GM19239 (cell line): ENCODE results near the gene GAL3ST2.
"Not testable (repeated sequence)": the region's sequence is repeated elsewhere in the genome, so short reads cannot be mapped to it uniquely, and the experiment has no call there.

Source experiments
- DNase-seq: peaks from one replicate; pipeline ENCODE4 v3.0.0; 2011; ENCODE audit warnings: low spot score; ENCODE audit not compliant: insufficient read length
- FAIRE-seq: peaks from 2 replicates; lab custom pipeline; 2011; peaks lifted over from hg19 to GRCh38; lab: Jason Lieb, UNC

Gene GAL3ST2

GRCh38 chr2:241782053-241782452 is 5.4 kb downstream of the GAL3ST2 start:
- DNase-seq, FAIRE-seq: not testable (repeated sequence)

- FAIRE-seq = no peak
- no peak for DNase-seq
Measured at GRCh38 chr2:241788135-241788534, 11.5 kb downstream of the GAL3ST2 start.

GRCh38 chr2:241788572-241788971 is 11.9 kb downstream of the GAL3ST2 start:
- peak; percentile 3 for DNase-seq
- peak; percentile 75 for FAIRE-seq

- not testable (repeated sequence) for FAIRE-seq, DNase-seq
Measured at GRCh38 chr2:241791385-241791784, 14.8 kb downstream of the GAL3ST2 start.

- DNase-seq = no peak
- no peak for FAIRE-seq
Measured at GRCh38 chr2:241793385-241793784, 16.8 kb downstream of the GAL3ST2 start.

GRCh38 chr2:241794250-241794823 is 17.7 kb downstream of the GAL3ST2 start:
- FAIRE-seq = no peak
- no peak for DNase-seq

- FAIRE-seq (no peak), DNase-seq (no peak)
Measured at GRCh38 chr2:241795021-241795999, 18.7 kb downstream of the GAL3ST2 start.

- DNase-seq (no peak), FAIRE-seq (no peak)
Measured at GRCh38 chr2:241796209-241796608, 19.6 kb downstream of the GAL3ST2 start.

GRCh38 chr2:241796610-241797138 is 20.1 kb downstream of the GAL3ST2 start:
- DNase-seq (no peak), FAIRE-seq (no peak)

- FAIRE-seq (no peak), DNase-seq (peak; percentile 1)
Measured at GRCh38 chr2:241797441-241798080, 20.9 kb downstream of the GAL3ST2 start.

- DNase-seq (peak; percentile 3), FAIRE-seq (no peak)
Measured at GRCh38 chr2:241798081-241798630, 21.5 kb downstream of the GAL3ST2 start.

- no peak for FAIRE-seq
- DNase-seq = peak; percentile 1
Measured at GRCh38 chr2:241798631-241799521, 22.3 kb downstream of the GAL3ST2 start.

- DNase-seq (peak; percentile 2), FAIRE-seq (no peak)
Measured at GRCh38 chr2:241799522-241800197, 23.0 kb downstream of the GAL3ST2 start.

GRCh38 chr2:241800198-241800903 is 23.7 kb downstream of the GAL3ST2 start:
- DNase-seq, FAIRE-seq: not testable (repeated sequence)

GRCh38 chr2:241801611-241802420 is 25.2 kb downstream of the GAL3ST2 start:
- FAIRE-seq = no peak
- DNase-seq = no peak

- FAIRE-seq (no peak), DNase-seq (peak; percentile 5)
Measured at GRCh38 chr2:241802421-241803318, 26.0 kb downstream of the GAL3ST2 start.
